CD4-positive, alpha-beta T cell treated with Interleukin-15 for 4 hours (primary cell): ENCODE measurements around the gene LRTM1.

Experiments used
- DNase-seq: peaks from one replicate; pipeline ENCODE4 v3.0.0-alpha.2; 2020; ENCODE audit warnings: low spot score

The LRTM1 gene

GRCh38 chr3:54939557-54940300, 11.9 kb upstream of the LRTM1 start:
- DNase-seq: no peak

DNA sequence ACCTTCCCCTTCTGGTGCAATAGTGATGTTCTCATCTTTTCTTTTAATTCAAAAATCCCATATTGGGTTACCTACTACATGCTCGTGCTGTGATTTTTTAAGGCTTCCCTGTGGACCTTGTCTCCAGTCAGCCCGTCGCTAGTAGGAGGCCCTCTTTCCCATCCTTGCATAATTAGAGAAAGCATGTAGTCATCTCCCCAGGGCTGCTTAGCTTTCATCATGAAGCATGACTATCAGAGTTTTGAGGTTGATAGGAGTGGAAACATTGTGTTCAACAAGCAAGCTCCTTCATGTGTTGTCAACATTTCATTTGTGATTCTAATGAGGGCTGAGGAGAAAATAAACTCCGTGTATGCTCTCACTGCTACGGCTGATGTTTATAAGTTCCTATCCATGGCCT, 8.7 kb upstream of the LRTM1 start:
- DNase-seq: no peak

GRCh38 chr3:54935869-54936268, 8.0 kb upstream of the LRTM1 start:
- no peak for DNase-seq

GRCh38 chr3:54932606-54933005, 4.7 kb upstream of the LRTM1 start:
- DNase-seq: no peak

DNA sequence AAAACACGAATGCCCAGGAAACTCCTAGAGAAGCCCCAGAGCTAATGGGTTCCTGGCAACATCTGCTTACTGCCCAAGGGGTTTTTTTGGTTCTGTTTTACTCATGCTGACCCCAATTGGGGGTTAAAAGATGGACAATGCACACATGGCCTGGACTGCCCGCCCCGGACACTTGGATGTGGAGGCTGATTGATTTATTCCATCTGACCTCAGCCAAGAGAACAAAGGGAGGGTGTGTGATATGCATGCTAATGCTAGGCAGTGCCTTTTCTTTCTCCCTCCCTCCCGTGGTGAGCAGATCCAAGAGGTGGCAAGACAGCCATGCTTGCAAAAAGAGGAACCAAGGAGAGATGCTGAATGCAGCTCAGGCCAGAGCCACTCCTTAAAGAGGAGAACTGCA, 3.3 kb upstream of the LRTM1 start:
- DNase-seq: no peak

DNA sequence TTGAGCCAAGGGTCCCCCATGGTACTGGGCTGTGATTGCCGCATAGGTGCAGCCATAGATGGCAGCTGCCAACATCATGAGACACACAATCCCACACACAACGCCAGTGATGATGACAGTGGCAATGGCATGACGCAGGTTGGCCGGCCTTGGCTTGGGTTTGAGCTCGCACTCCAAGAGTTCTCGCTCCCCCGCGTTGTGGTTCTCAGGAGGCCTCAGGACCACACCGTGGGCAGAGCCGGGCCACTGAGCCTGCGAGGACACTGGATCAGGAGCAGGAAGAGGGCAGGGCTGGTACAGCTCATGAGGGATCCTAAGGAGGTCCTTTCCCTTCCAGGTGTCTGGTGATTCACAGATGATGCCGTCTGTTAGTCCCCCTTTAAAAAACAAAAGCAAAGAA, 9.3 kb downstream of the LRTM1 start:
- DNase-seq: no peak

- DNase-seq: no peak
Measured at GRCh38 chr3:54917862-54918261, 10.0 kb downstream of the LRTM1 start.

GRCh38 chr3:54917174-54917573, 10.7 kb downstream of the LRTM1 start:
- DNase-seq: no peak

- DNase-seq: no peak
Measured at GRCh38 chr3:54916732-54917131, 11.1 kb downstream of the LRTM1 start.

DNA sequence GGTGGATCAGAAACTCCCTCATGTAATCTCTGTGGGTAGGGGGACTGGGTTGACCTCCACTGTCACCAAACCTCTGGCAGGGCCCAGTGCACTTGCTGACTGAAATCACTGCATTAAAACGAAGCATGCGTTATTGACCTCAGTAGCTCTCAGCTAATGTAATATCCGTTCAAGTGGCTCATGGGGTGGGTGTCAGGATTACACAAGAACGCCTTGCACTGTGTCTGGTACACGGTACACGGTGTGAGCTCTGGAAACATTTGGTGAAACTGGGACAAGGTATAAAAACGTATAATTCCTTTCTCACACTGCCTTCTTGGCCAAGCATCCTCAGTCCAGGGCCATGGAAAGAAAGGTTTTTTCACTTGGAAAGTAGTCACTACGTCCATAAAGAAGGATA, 11.9 kb downstream of the LRTM1 start:
- DNase-seq: no peak

GRCh38 chr3:54915181-54915580, 12.7 kb downstream of the LRTM1 start:
- no peak for DNase-seq

GRCh38 chr3:54914180-54914579, 13.7 kb downstream of the LRTM1 start:
- DNase-seq: no peak

GRCh38 chr3:54909191-54909590, 18.7 kb downstream of the LRTM1 start:
- no peak for DNase-seq

DNA sequence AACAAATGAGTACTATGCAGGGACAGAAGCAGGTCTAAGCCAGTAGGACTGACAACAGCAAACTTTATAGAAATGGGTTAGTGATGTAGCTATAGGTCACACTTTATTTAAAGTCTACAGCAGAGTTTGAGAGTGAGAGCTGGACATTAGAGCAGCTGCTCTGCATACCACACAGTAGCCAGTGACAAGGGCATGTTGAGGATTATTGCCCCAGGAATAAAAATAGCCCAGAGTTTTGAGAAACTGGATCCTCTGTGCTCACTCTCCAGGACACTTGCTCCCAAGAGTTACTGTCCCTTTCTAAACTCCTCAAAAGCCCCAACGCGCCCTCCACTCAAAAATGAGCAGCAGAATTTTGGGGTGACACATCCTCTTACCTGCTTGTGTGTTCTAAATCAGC, 21.1 kb downstream of the LRTM1 start:
- no peak for DNase-seq

GRCh38 chr3:54905920-54906319, 21.9 kb downstream of the LRTM1 start:
- no peak for DNase-seq

- DNase-seq: no peak
Measured at GRCh38 chr3:54905261-54905888, 22.5 kb downstream of the LRTM1 start.

- no peak for DNase-seq
Measured at GRCh38 chr3:54901906-54902685, 25.8 kb downstream of the LRTM1 start.

GRCh38 chr3:54900838-54901591, 26.8 kb downstream of the LRTM1 start:
- no peak for DNase-seq

GRCh38 chr3:54899273-54899672, 28.6 kb downstream of the LRTM1 start:
- no peak for DNase-seq

DNA sequence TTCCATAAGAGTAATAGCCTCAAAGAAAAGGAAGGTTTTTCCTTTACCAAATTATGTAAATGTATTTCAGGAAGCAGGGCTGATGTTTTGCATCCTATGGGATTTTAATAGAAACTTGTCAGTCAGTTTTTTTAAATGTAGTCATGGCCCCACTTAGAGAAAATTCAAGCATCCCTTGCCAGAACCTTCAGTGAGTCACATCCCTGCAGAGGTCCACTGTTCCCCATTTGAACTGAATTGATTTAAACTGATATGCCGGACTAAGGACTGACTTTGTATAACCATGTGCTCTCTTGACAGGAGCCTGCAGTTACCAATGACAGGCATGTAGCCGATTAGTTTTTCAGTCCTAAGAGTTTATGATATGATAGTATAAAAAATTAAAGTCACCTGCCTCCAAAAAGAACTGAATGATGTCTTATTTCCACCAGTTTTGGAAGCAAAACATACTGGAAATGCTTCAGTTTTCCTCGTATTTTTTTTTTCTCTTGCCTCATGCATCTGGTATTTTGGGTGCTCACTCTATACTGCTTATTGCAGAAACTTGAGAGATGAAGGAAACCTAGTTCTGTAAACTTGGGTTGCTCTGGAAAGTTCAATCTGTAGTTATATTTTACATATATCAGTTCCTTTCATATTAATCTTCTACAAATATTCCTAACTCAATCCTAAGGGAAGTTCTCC, 30.7 kb downstream of the LRTM1 start:
- DNase-seq: no peak

DNA sequence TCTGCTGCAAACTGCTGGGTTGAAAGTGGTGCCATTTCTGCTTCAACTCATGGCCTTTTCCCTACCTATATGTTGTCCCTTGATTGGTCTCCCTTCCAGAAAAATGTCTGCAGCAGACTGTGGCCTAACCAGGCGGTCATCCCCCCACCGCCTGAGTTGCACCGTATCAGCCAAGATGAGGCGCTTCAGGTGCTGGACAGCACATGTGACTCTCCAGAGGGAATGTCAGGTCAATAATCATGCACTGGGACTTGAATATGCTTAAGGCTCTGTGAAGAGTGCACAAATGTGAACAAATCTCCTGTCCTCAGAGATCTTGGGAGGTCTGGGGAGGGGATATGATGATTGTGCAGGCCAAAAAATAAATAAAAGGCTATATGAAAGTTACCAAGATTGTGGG, 32.2 kb downstream of the LRTM1 start:
- no peak for DNase-seq

DNA sequence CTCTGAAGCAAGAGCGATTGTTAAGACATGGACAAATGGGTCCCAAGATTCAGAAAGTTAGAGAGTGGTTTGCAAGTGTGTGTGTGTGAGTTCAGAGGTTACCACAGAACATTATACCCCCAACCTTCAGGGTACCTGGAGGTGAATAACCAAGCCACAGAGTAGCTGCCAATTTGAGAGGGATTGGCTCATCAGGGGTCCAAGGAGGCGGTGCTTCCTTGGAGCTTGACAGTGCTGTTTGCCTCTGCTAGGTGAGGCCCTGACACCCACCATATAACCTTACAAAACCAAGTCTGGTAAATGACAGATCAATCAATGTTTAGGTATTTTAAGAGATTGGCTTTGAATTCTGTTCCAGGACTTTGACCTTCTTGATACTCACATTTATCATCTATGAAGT, 35.7 kb downstream of the LRTM1 start:
- DNase-seq: no peak
